ENCODE measurements around the gene C1orf21.
A peak's percentile ranks its signal among the peaks of the same experiment; 100 is the strongest.

Gene C1orf21

DNA sequence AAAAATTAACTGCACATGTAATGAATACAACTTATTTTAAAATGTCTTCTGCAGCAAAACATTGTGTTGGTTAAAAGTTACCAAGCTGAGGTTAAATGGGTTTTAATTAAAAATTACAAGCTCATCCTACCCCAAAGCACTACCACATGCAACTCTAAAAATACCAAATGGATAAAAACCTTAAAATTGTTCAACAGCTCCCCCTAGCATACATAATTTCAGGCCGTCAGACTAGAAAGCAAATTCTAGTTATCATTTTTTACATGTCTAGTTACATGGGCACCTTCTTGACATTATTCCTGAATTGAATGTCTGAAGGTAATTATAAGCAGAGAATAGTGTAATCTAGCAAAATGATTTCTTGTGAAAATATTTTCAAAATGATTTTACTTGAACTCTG is 176.5 kb downstream of the C1orf21 start:
- DNase-seq: peak; percentile 3

DNA sequence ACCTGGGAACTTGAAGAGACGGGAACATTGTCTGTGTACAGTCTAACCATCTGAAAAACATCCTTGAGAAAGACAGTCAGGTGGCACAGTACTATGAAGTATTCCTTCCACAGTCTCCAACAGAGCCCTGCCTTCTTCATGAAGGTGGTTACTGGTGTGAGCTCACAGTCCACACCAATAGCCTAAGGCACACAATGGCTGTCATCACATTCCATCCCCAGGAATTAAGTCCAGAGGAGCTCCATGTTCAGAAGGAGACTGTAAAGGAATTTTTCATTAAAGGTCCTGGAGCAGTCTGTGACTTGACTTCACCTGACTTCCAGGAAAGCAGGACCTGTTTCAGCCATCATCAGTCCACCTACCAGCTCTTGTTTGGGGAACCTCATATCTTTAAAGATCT is 180.2 kb downstream of the C1orf21 start:
- no peak for DNase-seq

GRCh38 chr1:184567637-184568036 is 180.8 kb downstream of the C1orf21 start:
- no peak for DNase-seq

DNA sequence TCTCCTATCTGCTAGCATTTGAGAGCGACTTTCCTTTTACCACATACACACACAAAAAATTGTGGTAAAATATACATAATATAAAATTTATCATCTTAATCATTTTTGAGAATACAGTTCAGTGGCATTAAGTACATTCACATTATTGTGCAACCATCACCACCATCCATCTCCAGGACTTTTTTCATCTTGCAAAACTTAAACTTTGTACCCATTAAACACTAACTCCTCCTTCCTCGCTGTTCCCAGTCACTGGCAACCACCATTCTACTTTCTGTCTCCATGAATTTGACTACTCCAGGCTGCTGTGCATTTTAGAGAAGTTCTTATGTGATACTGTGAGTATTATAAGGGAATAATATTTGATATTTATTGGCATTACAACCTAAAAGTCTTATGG is 181.3 kb downstream of the C1orf21 start:
- no peak for DNase-seq

DNA sequence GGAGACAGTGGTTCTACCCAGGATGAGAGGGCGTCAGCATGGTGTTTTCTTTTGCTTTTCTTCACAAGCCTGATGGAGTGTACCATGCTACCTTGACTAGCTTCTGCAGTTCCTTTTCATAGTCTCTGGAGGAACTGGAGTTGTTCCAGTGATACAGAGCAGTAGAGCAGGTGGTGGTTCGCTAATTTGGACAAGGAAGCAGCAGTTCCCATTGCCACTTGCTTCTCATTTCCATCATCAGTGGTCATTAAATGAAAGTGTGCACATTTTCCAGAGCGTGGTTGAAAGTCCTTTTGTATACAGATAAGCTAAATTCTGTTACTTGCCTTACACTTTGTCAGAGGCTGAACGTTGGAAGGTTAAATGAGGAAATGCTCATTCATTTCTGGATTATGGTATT is 182.3 kb downstream of the C1orf21 start:
- DNase-seq: no peak

GRCh38 chr1:184574588-184574987 is 187.8 kb downstream of the C1orf21 start:
- no peak for DNase-seq

DNA sequence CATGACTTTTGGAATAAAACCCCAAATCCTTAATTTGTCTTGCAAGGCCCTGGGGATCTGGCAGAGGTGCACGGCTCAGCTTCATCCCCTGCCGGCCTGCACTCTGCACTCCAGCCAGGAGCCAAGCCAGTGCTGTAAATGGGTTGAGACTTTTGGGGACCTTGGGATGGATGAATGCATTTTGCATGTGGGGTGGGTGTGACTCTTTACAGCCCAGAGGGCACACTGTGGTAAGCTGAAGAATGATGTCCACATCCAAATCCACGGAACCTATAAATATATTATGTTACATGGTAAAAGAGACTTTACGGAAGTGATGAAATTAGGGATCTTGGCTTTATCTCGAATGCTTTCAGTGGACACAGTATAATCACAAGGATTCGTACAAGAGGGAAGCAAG is 190.0 kb downstream of the C1orf21 start:
- DNase-seq: no peak

- DNase-seq: no peak
Observed at GRCh38 chr1:184577319-184577718, 190.5 kb downstream of the C1orf21 start.

DNA sequence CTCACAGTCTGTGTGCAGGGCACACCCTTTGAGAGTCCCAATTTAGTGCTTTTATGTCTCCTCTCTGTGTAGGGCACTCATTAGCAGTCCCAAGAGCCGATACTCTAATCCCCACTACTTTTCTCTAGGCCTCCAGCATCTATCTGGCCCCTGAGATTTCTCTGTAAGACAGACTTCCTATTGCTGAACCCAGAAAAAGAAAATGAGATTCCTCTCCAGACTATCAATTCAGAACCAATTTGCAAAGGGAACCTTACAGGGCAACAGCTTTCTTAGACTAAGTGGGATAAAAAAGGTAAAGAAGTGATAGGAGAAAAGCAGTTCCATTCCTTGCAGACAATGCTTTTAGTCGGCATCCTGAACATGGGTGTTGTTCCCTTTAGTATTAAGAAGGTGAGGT is 195.6 kb downstream of the C1orf21 start:
- DNase-seq: no peak

DNA sequence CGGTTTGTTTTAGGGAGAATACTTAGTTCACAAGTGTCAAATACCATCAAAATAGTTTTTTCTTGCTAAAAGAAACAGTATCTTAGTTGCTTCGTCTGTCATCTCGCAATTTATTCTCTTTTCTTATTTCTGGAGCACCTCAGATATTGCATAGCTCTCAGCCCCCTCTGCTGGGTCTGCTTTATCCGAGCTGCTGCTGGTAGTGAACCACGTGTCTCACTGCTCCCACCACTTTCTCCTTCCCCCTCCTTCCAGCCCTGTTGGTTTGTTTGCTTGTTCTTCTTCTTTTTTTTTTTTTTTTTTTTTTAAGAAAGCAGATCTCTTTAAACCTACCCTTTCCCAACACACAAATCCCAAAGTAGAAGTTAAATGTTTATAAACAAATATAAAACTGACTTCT is 197.0 kb downstream of the C1orf21 start:
- no peak for DNase-seq

GRCh38 chr1:184588701-184589100 is 201.9 kb downstream of the C1orf21 start:
- no peak for DNase-seq

GRCh38 chr1:184590163-184590750 is 203.4 kb downstream of the C1orf21 start:
- DNase-seq: no peak

- DNase-seq: no peak
Observed at GRCh38 chr1:184593597-184593996, 206.8 kb downstream of the C1orf21 start.

DNA sequence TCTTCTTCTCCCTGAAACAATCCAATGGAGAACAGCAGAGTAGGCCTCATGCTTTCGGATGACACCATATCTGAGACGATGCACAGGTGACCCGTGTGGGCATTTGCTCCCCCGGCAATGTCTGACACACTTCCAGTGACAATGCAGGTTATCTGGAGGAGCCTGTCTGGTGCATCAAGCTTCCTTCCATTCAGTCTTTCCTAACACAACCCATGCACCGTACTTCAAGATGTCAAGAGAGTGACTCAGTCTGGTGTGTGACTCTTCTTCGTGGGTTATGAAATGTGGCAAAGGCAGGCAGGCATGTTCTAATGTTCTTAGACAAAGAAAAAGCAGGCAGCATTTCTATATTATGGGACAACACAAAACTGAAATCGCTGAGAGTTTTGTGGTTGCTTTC is 208.8 kb downstream of the C1orf21 start:
- DNase-seq: no peak

GRCh38 chr1:184596950-184597645 is 210.3 kb downstream of the C1orf21 start:
- no peak for DNase-seq

GRCh38 chr1:184597650-184598357 is 211.0 kb downstream of the C1orf21 start:
- DNase-seq: no peak

DNA sequence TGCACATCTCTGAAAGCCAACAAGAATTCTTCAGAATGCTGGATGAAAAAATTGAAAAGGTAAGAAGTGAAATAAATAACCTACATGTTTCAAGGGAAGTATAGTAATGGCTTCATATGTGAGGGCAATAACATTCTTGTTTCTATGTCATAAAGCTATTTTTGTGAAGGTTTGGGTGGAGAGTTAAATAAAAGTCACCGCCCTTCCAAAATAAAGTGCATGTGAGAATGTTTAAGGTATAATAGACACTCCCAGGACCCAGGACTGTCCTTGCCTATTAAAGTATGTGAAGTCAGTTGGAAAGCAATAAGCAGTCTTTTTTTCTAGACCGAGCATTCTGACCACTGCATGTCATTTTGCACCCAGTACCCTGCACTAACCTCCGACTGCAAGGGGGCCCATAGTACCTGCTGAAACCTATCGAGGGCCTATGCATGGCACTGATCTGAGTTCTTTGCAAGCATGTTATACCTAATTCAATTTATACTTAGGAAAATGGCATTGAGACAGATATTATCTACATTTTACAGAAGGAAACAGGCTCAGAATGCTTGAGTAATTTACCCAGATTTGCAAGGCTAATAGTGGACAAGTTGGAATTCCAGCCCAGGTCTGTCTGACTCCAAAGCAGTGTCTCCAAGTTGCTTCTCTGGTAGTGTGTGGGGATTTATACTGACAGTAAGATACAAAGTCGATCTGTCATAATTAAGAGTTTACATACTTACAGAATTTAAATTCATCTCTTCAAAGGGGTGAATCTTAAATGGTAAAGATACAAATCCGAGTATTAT is 211.8 kb downstream of the C1orf21 start:
- DNase-seq: no peak

- no peak for DNase-seq
Observed at GRCh38 chr1:184604152-184604900, 217.5 kb downstream of the C1orf21 start.

- DNase-seq: no peak
Observed at GRCh38 chr1:184605941-184606340, 219.1 kb downstream of the C1orf21 start.

- no peak for DNase-seq
Observed at GRCh38 chr1:184606786-184607185, 220.0 kb downstream of the C1orf21 start.

DNA sequence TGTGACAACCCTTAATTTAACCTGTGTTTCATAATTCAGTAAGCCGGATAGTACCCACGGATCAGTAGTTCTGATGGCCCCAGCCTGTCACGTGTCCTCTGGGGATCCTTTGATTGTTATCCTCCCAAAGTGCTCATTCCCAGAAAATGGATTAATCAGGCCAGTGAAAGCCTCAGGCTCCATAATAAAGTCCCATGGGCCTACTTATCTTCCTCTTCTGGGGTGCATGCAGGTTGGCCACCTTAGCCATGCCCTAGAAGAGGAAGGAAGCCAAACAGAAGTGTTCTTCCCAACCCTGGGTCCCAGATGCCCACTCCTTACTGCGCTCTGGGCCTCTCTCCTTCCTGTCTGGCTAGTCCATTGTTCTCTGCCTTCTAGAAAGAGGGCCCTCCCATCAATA is 221.8 kb downstream of the C1orf21 start:
- no peak for DNase-seq

DNA sequence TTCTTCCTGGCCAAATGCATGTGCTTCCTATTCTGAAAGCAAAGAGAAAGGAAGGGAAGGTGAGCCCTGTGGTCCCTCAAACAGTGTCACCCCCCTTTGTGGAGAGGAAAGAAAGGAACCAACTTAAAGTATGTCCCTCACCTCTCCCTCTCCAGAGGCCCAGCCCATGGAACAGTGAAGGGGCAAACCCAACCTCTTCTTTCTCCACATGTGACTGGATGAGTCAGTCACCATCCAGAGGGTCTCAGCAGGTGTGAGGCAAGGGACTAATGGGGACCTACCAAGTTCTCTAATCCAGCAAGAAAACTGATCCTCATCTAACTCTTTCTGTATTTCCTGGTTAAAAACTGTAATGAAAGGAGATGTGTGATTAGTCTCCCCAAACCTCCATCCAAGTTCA is 222.2 kb downstream of the C1orf21 start:
- DNase-seq: no peak

Data from activated CD4-positive, alpha-beta T cell treated with anti-CD3 and anti-CD28 coated beads, Interleukin-2, Interleukin-6, amounts not matched to agents 100 ng/mL and 50 ng/mL, durations not matched to agents 16 hours and 8 hours (primary cell).